ENCODE results near the gene ACOT12.

DNA sequence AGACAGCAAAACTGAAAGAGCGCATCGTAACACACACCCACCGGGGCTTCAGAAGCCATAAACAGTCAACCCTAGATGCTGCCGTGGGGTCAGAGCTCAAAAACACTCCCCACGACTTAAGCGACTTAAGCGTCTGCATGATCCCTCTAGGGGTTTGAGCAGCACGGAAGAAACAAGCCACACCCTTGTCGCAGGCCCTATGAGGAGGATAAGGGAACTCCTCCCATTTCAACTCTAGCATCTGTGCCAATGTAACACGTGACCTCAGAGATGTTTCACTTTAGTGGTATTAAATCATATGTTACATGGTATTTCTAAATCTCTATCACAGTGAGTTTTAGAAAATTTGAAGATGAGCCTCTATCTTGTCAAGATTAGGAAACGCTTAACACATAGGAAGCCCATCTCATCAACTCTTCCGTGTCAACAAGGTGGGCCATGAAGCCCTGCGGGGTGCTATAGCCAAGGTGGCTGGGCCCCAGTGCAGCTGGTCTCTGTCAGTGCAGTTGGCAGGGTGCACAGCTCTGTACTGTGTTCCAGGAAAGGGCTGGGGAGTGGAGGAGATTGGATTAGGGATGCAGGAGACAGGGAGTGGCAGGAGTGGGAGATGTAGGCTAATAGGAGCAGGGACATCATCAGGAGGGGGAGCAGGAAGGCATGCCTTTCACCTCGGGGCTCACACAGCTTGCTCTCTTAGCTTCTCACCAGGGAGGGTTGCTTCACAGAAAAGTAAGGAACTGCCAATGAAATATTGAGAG, 59.5 kb downstream of the ACOT12 start:
- no peak for TF ChIP-seq MYC (IDR thresholded peaks at IDR 0.05; ENCODE audit: borderline replicate concordance, low read length)
- TF ChIP-seq, protein P1, sequence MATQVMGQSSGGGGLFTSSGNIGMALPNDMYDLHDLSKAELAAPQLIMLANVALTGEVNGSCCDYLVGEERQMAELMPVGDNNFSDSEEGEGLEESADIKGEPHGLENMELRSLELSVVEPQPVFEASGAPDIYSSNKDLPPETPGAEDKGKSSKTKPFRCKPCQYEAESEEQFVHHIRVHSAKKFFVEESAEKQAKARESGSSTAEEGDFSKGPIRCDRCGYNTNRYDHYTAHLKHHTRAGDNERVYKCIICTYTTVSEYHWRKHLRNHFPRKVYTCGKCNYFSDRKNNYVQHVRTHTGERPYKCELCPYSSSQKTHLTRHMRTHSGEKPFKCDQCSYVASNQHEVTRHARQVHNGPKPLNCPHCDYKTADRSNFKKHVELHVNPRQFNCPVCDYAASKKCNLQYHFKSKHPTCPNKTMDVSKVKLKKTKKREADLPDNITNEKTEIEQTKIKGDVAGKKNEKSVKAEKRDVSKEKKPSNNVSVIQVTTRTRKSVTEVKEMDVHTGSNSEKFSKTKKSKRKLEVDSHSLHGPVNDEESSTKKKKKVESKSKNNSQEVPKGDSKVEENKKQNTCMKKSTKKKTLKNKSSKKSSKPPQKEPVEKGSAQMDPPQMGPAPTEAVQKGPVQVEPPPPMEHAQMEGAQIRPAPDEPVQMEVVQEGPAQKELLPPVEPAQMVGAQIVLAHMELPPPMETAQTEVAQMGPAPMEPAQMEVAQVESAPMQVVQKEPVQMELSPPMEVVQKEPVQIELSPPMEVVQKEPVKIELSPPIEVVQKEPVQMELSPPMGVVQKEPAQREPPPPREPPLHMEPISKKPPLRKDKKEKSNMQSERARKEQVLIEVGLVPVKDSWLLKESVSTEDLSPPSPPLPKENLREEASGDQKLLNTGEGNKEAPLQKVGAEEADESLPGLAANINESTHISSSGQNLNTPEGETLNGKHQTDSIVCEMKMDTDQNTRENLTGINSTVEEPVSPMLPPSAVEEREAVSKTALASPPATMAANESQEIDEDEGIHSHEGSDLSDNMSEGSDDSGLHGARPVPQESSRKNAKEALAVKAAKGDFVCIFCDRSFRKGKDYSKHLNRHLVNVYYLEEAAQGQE (IDR thresholded peaks at IDR 0.05): no peak
- no peak for TF ChIP-seq GATA3 (IDR thresholded peaks at IDR 0.05; ENCODE audit: borderline replicate concordance)
- TF ChIP-seq, protein P2, sequence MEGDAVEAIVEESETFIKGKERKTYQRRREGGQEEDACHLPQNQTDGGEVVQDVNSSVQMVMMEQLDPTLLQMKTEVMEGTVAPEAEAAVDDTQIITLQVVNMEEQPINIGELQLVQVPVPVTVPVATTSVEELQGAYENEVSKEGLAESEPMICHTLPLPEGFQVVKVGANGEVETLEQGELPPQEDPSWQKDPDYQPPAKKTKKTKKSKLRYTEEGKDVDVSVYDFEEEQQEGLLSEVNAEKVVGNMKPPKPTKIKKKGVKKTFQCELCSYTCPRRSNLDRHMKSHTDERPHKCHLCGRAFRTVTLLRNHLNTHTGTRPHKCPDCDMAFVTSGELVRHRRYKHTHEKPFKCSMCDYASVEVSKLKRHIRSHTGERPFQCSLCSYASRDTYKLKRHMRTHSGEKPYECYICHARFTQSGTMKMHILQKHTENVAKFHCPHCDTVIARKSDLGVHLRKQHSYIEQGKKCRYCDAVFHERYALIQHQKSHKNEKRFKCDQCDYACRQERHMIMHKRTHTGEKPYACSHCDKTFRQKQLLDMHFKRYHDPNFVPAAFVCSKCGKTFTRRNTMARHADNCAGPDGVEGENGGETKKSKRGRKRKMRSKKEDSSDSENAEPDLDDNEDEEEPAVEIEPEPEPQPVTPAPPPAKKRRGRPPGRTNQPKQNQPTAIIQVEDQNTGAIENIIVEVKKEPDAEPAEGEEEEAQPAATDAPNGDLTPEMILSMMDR (IDR thresholded peaks at IDR 0.05): no peak
